BLaER1 treated with 17β-estradiol and CSF1 and Interleukin-3, amounts not matched to agents 10 nM and 100 nM (cell line): Measurements from ENCODE around the gene CAPZA2.
A peak's percentile ranks its signal among the peaks of the same experiment; 100 is the strongest.

Experiments used
- H3K27ac ChIP-seq, 11 experiments: shearing (Covaris generic); formaldehyde crosslinking; 2 replicates each; pipeline ENCODE4 v1.8.1; 2022
- H3K27me3 ChIP-seq, 11 experiments: shearing (Covaris generic); formaldehyde crosslinking; 2 replicates each; pipeline ENCODE4 v1.8.1; 2022
- H3K36me3 ChIP-seq, 11 experiments: shearing (Covaris generic); formaldehyde crosslinking; 2 replicates each; pipeline ENCODE4 v1.8.1; 2022
- H3K4me1 ChIP-seq, 10 experiments: shearing (Covaris generic); formaldehyde crosslinking; 2 replicates each; pipeline ENCODE4 v1.8.1; 2022
- H3K4me2 ChIP-seq, 11 experiments: shearing (Covaris generic); formaldehyde crosslinking; 2 replicates each; pipeline ENCODE4 v1.8.1; 2022
- H3K4me3 ChIP-seq, 10 experiments: shearing (Covaris generic); formaldehyde crosslinking; 2 replicates each; pipeline ENCODE4 v1.8.1; 2022
- H3K9ac ChIP-seq, 11 experiments: shearing (Covaris generic); formaldehyde crosslinking; 2 replicates each; pipeline ENCODE4 v1.8.1; 2022
- H3K9me3 ChIP-seq, 11 experiments: shearing (Covaris generic); formaldehyde crosslinking; replicated peaks in 1 of 11; 2 replicates each; pipeline ENCODE4 v1.8.1; 2022
- H4K20me1 ChIP-seq, 11 experiments: shearing (Covaris generic); formaldehyde crosslinking; 2 replicates each; pipeline ENCODE4 v1.8.1; 2022
- Cebpa-rat ChIP-seq, 11 experiments: shearing (Covaris generic); IDR thresholded peaks; 2 replicates each; pipeline ENCODE4 v1.8.1; 2022

Gene CAPZA2

DNA sequence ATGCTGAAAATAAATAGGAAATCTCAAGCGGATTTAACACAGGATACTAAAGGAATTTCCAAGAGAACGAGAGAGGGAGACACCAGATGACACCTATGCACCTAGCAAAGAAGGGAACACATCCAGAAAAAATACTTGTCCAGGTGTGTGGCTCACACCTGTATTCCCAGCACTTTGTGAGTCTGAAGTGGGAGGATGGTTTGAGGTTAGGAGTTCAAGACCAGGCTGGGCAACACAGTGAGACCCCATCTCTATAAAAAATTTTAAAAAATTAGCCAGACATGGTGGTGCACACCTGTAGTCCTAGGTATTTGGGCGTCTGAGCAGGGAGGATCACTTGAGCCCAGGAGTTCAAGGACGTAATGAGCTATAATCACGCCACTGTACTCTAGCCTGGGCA, 11.2 kb upstream of the CAPZA2 start:
- no peaks in the 10 kb centered on the region for H4K20me1 ChIP-seq
- H3K4me1 ChIP-seq, result peaks cover 0 to 9% (median 0%) of the 10 kb centered on the region in 10 experiments; a peak in 2 of 20 replicates
- no peak for TF ChIP-seq Cebpa-rat (IDR thresholded peaks at IDR 0.05)
- no peak overlapping the region for H3K9ac ChIP-seq
- H3K27ac ChIP-seq, result no peak overlapping the region
- no peaks in the 10 kb centered on the region for H3K36me3 ChIP-seq
- no peak overlapping the region for H3K4me2 ChIP-seq
- no peaks in the 10 kb centered on the region for H3K9me3 ChIP-seq
- no peaks in the 10 kb centered on the region for H3K27me3 ChIP-seq
- H3K4me3 ChIP-seq, result no peak overlapping the region

- H3K4me1 ChIP-seq, result peaks cover 0 to 9% (median 0%) of the 10 kb centered on the region in 10 experiments; a peak in 2 of 20 replicates
- no peaks in the 10 kb centered on the region for H4K20me1 ChIP-seq
- no peak overlapping the region for H3K9ac ChIP-seq
- TF ChIP-seq Cebpa-rat (IDR thresholded peaks at IDR 0.05), result no peak
- no peak overlapping the region for H3K4me2 ChIP-seq
- H3K27me3 ChIP-seq, result no peaks in the 10 kb centered on the region
- H3K36me3 ChIP-seq, result no peaks in the 10 kb centered on the region
- H3K4me3 ChIP-seq, result no peak overlapping the region
- no peaks in the 10 kb centered on the region for H3K9me3 ChIP-seq
- H3K27ac ChIP-seq, result no peak overlapping the region
Measured at GRCh38 chr7:116851671-116852070, 10.7 kb upstream of the CAPZA2 start.

DNA sequence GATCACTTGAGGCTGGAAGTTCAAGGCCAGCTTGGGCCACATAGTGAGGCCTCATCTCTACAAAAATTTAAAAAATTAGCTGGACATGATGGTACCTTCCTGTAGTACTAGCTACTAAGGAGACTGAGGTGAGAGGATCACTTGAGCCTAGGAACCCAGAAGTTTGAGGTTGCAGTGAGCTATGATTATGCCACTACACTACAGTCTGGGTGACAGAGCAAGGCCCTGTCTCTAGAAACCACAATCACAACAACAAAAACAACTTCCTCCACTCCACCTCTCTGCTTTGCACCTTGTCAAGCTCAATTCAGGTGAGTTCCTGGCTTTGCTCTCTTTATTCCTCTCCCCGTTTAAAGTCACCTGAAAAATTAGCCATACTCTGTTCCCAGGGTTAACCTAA, 8.3 kb upstream of the CAPZA2 start:
- no peaks in the 10 kb centered on the region for H3K36me3 ChIP-seq
- H3K4me1 ChIP-seq, result peaks cover 0 to 14% (median under 1%) of the 10 kb centered on the region in 10 experiments; a peak in 9 of 20 replicates
- no peaks in the 10 kb centered on the region for H4K20me1 ChIP-seq
- TF ChIP-seq Cebpa-rat (IDR thresholded peaks at IDR 0.05), result no peak
- no peak overlapping the region for H3K4me3 ChIP-seq
- H3K27me3 ChIP-seq, result no peaks in the 10 kb centered on the region
- no peak overlapping the region for H3K9ac ChIP-seq
- H3K4me2 ChIP-seq, result no peak overlapping the region
- H3K27ac ChIP-seq, result no peak overlapping the region
- no peaks in the 10 kb centered on the region for H3K9me3 ChIP-seq

GRCh38 chr7:116857052-116857451, 5.3 kb upstream of the CAPZA2 start:
- TF ChIP-seq Cebpa-rat (IDR thresholded peaks at IDR 0.05), result no peak
- Histone ChIP-seq H3K9ac (no peak overlapping the region), H3K36me3 (no peaks in the 10 kb centered on the region), H3K9me3 (no peaks in the 10 kb centered on the region), H3K27ac (no peak overlapping the region), H3K4me1 (peaks cover 4 to 39% (median 11%) of the 10 kb centered on the region in 10 experiments; a peak in 15 of 20 replicates), H3K4me2 (no peak overlapping the region), H4K20me1 (no peaks in the 10 kb centered on the region), H3K27me3 (no peaks in the 10 kb centered on the region), H3K4me3 (no peak overlapping the region)

DNA sequence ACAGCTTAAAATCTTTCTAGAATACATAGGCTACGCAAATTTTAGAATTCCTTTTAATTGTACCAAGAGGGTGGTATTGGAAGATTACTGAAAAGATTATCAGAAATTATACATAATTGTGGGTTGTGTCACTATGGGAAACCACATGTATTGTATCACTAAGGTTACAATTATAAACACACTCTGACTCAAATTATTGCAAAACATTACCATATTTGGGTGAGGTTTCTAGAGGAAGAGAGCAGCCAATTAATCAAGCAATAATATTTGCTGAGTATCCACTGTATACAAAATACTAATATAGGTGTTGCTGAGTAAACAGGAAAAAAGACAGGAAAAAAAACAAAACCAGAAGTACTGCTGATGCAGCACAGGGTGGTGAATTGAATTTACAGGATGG, 3.1 kb upstream of the CAPZA2 start:
- H3K27me3 ChIP-seq, result no peaks in the 10 kb centered on the region
- H3K36me3 ChIP-seq, result no peaks in the 10 kb centered on the region
- no peak overlapping the region for H3K4me3 ChIP-seq
- peaks cover 5 to 45% (median 17%) of the 10 kb centered on the region in 10 experiments; a peak in 19 of 20 replicates for H3K4me1 ChIP-seq
- H3K9me3 ChIP-seq, result no peaks in the 10 kb centered on the region
- peak overlapping the region in 4 of 11 experiments; percentile 11 to 76 (median 44); a peak in 6 of 22 replicates for H3K27ac ChIP-seq
- peak overlapping the region in 6 of 11 experiments; percentile 7 to 58 (median 40); a peak in 8 of 22 replicates for H3K4me2 ChIP-seq
- H3K9ac ChIP-seq, result peak overlapping the region in 1 of 11 experiments; percentile 50; a peak in 1 of 22 replicates
- TF ChIP-seq Cebpa-rat (IDR thresholded peaks at IDR 0.05), result no peak
- H4K20me1 ChIP-seq, result peaks cover 11 to 15% (median 13%) of the 10 kb centered on the region in 11 experiments

DNA sequence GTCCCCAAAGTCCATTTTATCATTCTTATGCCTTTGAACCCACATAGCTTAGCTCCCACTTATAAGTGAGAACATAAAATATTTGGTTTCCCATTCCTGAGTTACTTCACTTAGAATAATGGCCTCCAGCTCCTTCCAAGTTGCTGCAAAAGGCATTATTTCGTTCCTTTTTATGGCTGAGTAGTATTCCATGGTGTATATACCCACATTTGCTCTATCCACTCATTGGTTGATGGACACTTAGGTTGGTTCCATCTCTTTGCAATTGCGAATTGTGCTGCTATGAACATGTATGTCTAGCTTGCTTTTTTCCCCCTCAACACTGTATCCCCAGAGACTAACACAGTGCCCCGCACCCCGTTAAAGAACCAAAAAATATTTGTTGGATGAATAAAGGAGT, 670 bp upstream of the CAPZA2 start:
- Histone ChIP-seq H3K9me3 (peaks cover 0 to 6% (median 0%) of the 10 kb centered on the region in 11 experiments; a peak in 3 of 22 replicates), H3K4me1 (peaks cover 9 to 60% (median 26%) of the 10 kb centered on the region in 10 experiments), H3K27me3 (no peaks in the 10 kb centered on the region), H3K9ac (peak overlapping the region in 6 of 11 experiments; percentile 6 to 99 (median 98); a peak in 2 of 22 replicates), H3K4me2 (peak overlapping the region in 10 of 11 experiments; percentile 6 to 72 (median 44); a peak in 16 of 22 replicates), H3K36me3 (peaks cover 0 to 18% (median 11%) of the 10 kb centered on the region in 11 experiments; a peak in 14 of 22 replicates), H3K4me3 (peak overlapping the region in 3 of 10 experiments; percentile 82 to 96 (median 95); a peak in 1 of 20 replicates), H4K20me1 (peaks cover 34 to 39% (median 37%) of the 10 kb centered on the region in 11 experiments), H3K27ac (peak overlapping the region in 2 of 11 experiments; percentile 99 to 100; a peak in 1 of 22 replicates)
- TF ChIP-seq Cebpa-rat (IDR thresholded peaks at IDR 0.05), result no peak

DNA sequence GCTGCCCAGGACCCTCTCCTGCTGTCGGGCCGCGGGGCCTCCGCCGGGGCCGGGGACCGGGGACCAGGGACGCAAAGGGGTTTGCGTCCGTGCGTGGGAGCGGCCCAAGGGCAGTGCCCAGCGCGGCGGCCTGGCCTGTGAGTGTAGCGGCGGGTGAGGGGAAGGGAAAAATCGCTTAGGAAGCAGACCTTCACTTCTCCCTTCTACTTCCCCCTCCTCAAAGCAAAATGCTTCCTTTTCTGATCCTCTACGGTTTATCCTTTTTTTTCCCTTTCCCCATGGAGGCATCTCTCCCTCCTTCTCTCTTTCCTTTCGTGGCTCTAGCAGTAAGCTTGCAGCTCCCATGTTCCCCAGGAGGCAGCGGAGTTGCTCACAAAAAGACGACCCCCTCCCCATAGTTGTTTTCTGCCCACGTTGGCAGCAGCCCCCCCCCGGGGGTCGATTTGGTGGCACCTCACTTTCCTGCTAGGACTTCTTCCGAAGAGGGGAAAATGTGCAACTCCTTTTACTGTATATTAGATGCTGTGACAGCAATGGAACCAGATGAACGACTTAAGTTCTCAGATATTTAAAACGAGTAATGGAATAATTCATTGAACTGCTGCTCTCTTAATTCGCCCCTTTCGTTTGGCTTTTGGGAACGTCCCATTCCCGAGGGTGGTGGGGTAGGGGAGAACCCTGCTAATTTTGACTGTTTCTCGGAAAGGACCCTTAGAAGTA, 724 bp downstream of the CAPZA2 start:
- Histone ChIP-seq H4K20me1 (peaks cover 48 to 53% (median 51%) of the 10 kb centered on the region in 11 experiments), H3K9me3 (peaks cover 0 to 12% (median 4%) of the 10 kb centered on the region in 11 experiments; a peak in 4 of 22 replicates), H3K27ac (peak overlapping the region; percentile 91 to 100 (median 95)), H3K4me2 (peak overlapping the region; percentile 82 to 96 (median 90)), H3K27me3 (no peaks in the 10 kb centered on the region), H3K4me1 (peaks cover 9 to 74% (median 26%) of the 10 kb centered on the region in 10 experiments), H3K4me3 (peak overlapping the region; percentile 82 to 98 (median 88)), H3K36me3 (peaks cover 0 to 32% (median 20%) of the 10 kb centered on the region in 11 experiments; a peak in 19 of 22 replicates), H3K9ac (peak overlapping the region; percentile 91 to 99 (median 95))
- no peak for TF ChIP-seq Cebpa-rat (IDR thresholded peaks at IDR 0.05)

GRCh38 chr7:116863936-116864500, 1.6 kb downstream of the CAPZA2 start:
- Histone ChIP-seq H3K36me3 (peaks cover 0 to 38% (median 27%) of the 10 kb centered on the region in 11 experiments; a peak in 19 of 22 replicates), H3K4me2 (peak overlapping the region; percentile 82 to 96 (median 90)), H3K27me3 (no peaks in the 10 kb centered on the region), H3K4me3 (peak overlapping the region; percentile 82 to 98 (median 88)), H4K20me1 (peaks cover 57 to 62% (median 60%) of the 10 kb centered on the region in 11 experiments), H3K9ac (peak overlapping the region; percentile 91 to 99 (median 95)), H3K4me1 (peaks cover 9 to 80% (median 25%) of the 10 kb centered on the region in 10 experiments), H3K27ac (peak overlapping the region in 9 of 11 experiments; percentile 91 to 100 (median 95); a peak in 17 of 22 replicates), H3K9me3 (peaks cover 0 to 16% (median 4%) of the 10 kb centered on the region in 11 experiments; a peak in 4 of 22 replicates)
- no peak for TF ChIP-seq Cebpa-rat (IDR thresholded peaks at IDR 0.05)
